GM21360 (cell line): ENCODE measurements around the gene ACVR1.

Experiments used
- ATAC-seq: cut with Tn5 transposase; IDR thresholded peaks from one replicate; pipeline ENCODE4 v1.9.1; 2021; ENCODE audit warnings: mild to moderate bottlenecking, moderate library complexity; ENCODE audit not compliant: unreplicated experiment

ACVR1 gene

GRCh38 chr2:157800838-157801495 is 75.2 kb downstream of the ACVR1 start:
- no peak for ATAC-seq

- ATAC-seq = no peak
These were observed 83.0 kb downstream of the ACVR1 start for GRCh38 chr2:157793053-157793612.

GRCh38 chr2:157792335-157793052 is 83.6 kb downstream of the ACVR1 start:
- no peak for ATAC-seq

- ATAC-seq = no peak
These were observed 85.3 kb downstream of the ACVR1 start for GRCh38 chr2:157790780-157791179.

- ATAC-seq = no peak
These were observed 86.1 kb downstream of the ACVR1 start for GRCh38 chr2:157789933-157790511.

GRCh38 chr2:157789256-157789655 is 86.9 kb downstream of the ACVR1 start:
- no peak for ATAC-seq

- ATAC-seq = no peak
These were observed 87.9 kb downstream of the ACVR1 start for GRCh38 chr2:157788201-157788600.

- no peak for ATAC-seq
These were observed 88.7 kb downstream of the ACVR1 start for GRCh38 chr2:157787364-157787938.

GRCh38 chr2:157786663-157787363 is 89.3 kb downstream of the ACVR1 start:
- ATAC-seq = no peak

GRCh38 chr2:157785866-157786662 is 90.1 kb downstream of the ACVR1 start:
- ATAC-seq = no peak

- ATAC-seq = no peak
These were observed 90.9 kb downstream of the ACVR1 start for GRCh38 chr2:157785200-157785599.

- no peak for ATAC-seq
These were observed 91.3 kb downstream of the ACVR1 start for GRCh38 chr2:157784823-157785175.

GRCh38 chr2:157784169-157784822 is 91.8 kb downstream of the ACVR1 start:
- ATAC-seq = no peak

- ATAC-seq = no peak
These were observed 92.9 kb downstream of the ACVR1 start for GRCh38 chr2:157783245-157783644.

GRCh38 chr2:157782057-157782845 is 93.9 kb downstream of the ACVR1 start:
- no peak for ATAC-seq

- no peak for ATAC-seq
These were observed 95.9 kb downstream of the ACVR1 start for GRCh38 chr2:157780211-157780610.

- no peak for ATAC-seq
These were observed 96.3 kb downstream of the ACVR1 start for GRCh38 chr2:157779794-157780193.

- ATAC-seq = no peak
These were observed 98.7 kb downstream of the ACVR1 start for GRCh38 chr2:157777427-157777826.

- ATAC-seq = no peak
These were observed 104.9 kb downstream of the ACVR1 start for GRCh38 chr2:157771234-157771633.
